Peyer's patch (tissue), 4 donors: ENCODE data around the gene PIK3C2G. TPM values are rescaled to one million over a fixed set of nuclear protein-coding genes. Genes with fewer than 3 reads are reported as not detected.

Experiments used
- DNase-seq, 3 donors: peaks; one replicate each; pipeline ENCODE4 v3.0.0-alpha.2; 2017 to 2019
- H3K27ac ChIP-seq, 4 donors: fragments of 200-600 bp; sonication (generic); one replicate each; pipeline ENCODE4 v1.5.1; 2016 to 2019
- H3K27me3 ChIP-seq, 2 donors: fragments of 200-600 bp; sonication (generic); one replicate each; pipeline ENCODE4 v1.5.1; 2019
- H3K36me3 ChIP-seq, 3 donors: fragments of 200-600 bp; sonication (generic); one replicate each; pipeline ENCODE4 v1.5.1; 2016 to 2019
- H3K4me1 ChIP-seq, 4 donors: fragments of 200-600 bp; sonication (generic); one replicate each; pipeline ENCODE4 v1.5.1; 2016 to 2019
- H3K4me3 ChIP-seq, 4 donors: fragments of 200-600 bp; sonication (generic); 1 replicate in 3 of 4; 2 replicates in 1 of 4; pipeline ENCODE4 v1.5.1; 2016 to 2019; ENCODE audit warnings: mild to moderate bottlenecking in 1 of 4
- H3K9me3 ChIP-seq, 4 donors: fragments of 200-600 bp; sonication (generic); one replicate each; pipeline ENCODE4 v1.5.1; 2016 to 2019; ENCODE audit warnings: mild to moderate bottlenecking in 1 of 4
- CTCF ChIP-seq, 6 experiments: fragments of 450-650 bp in 4 of 6; fragments of 200-600 bp in 2 of 6; sonication (generic) in 1 of 6; IDR thresholded peaks; one replicate each; pipeline ENCODE4 v1.5.1; 2017 to 2019; ENCODE audit warnings: antibody characterized with exemption in 6 of 6, mild to moderate bottlenecking in 3 of 6, moderate library complexity in 1 of 6
- POLR2A ChIP-seq, 2 donors: fragments of 450-650 bp; IDR thresholded peaks; one replicate each; pipeline ENCODE4 v1.5.1; 2017; ENCODE audit warnings: antibody characterized with exemption in 2 of 2, mild to moderate bottlenecking in 2 of 2, moderate library complexity in 2 of 2
- total RNA-seq, 4 donors: library from RNA; depleted of rRNA; stranded (reverse); fragments of >200 nt; gene quantifications; one replicate each; pipeline ENCODE4 v1.1.0, GENCODE V29; 2016

PIK3C2G gene
- total RNA-seq, 4 donors from 2014 or later: 4.1 to 32.1 (median 24.6) TPM

- Histone ChIP-seq H3K27ac (no peak overlapping the region), H3K36me3 (no peaks in the 10 kb centered on the region), H3K9me3 (no peaks in the 10 kb centered on the region), H3K27me3 (no peaks in the 10 kb centered on the region), H3K4me3 (no peak overlapping the region), H3K4me1 (no peaks in the 10 kb centered on the region)
- TF ChIP-seq CTCF (IDR thresholded peaks at IDR 0.05) (no peak), POLR2A (IDR thresholded peaks at IDR 0.05) (no peak)
- DNase-seq: no peak
Observed at GRCh38 chr12:18578191-18578590, 316.9 kb downstream of the PIK3C2G start.

DNA sequence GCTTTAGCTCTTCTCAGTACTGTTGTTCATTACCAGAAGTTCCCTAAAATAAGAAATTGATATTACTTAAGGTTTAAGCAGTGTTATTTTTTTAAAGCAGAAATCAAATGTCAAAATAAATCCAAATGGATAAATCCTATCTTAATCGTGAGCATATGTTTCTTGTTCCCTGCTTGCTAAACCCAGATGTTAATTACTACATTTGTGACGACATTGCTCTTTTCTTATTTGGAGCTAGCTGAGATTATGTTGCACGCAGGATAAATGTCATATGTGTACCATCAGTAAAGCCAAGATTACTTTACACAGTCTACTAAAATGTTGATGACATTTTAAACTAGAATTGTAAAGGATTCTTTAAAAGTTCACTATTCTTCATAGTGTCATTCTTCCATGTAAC lies 319.0 kb downstream of the PIK3C2G start:
- Histone ChIP-seq H3K27ac (no peak overlapping the region), H3K4me1 (no peaks in the 10 kb centered on the region), H3K36me3 (no peaks in the 10 kb centered on the region), H3K4me3 (no peak overlapping the region), H3K27me3 (no peaks in the 10 kb centered on the region), H3K9me3 (no peaks in the 10 kb centered on the region)
- TF ChIP-seq CTCF (IDR thresholded peaks at IDR 0.05) (no peak), POLR2A (IDR thresholded peaks at IDR 0.05) (no peak)
- no peak for DNase-seq

- H3K27ac ChIP-seq: no peak overlapping the region
- H3K36me3 ChIP-seq: no peaks in the 10 kb centered on the region
- H3K27me3 ChIP-seq: no peaks in the 10 kb centered on the region
- no peaks in the 10 kb centered on the region for H3K9me3 ChIP-seq
- TF ChIP-seq CTCF (IDR thresholded peaks at IDR 0.05): no peak
- no peak for TF ChIP-seq POLR2A (IDR thresholded peaks at IDR 0.05)
- H3K4me1 ChIP-seq: no peaks in the 10 kb centered on the region
- H3K4me3 ChIP-seq: no peak overlapping the region
- DNase-seq: no peak
Observed at GRCh38 chr12:18580706-18581105, 319.4 kb downstream of the PIK3C2G start.

- Histone ChIP-seq H3K36me3 (no peaks in the 10 kb centered on the region), H3K4me3 (no peak overlapping the region), H3K9me3 (no peaks in the 10 kb centered on the region), H3K27me3 (no peaks in the 10 kb centered on the region), H3K27ac (no peak overlapping the region), H3K4me1 (no peaks in the 10 kb centered on the region)
- DNase-seq: no peak
- no peak for TF ChIP-seq POLR2A (IDR thresholded peaks at IDR 0.05)
- TF ChIP-seq CTCF (IDR thresholded peaks at IDR 0.05): no peak
Observed at GRCh38 chr12:18581232-18581962, 320.1 kb downstream of the PIK3C2G start.

DNA sequence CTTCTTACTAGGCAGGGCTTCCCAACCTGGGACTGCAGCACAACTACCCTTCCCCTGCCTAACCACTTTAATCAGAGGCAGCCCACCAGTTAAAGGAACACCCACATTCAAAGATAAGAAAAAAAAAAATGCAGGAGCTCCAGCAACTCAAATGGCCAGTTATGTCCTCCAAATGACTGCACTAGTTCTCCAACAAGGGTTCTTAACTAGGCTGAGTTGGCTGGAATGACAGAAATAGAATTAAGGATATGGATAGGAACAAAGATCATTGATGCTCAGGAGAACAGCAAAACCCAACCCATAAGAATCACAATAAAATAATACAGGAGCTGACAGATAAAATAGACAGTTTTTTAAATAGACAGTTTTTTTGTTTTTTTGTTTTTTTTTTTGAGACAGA lies 322.3 kb downstream of the PIK3C2G start:
- TF ChIP-seq POLR2A (IDR thresholded peaks at IDR 0.05): no peak
- no peak for TF ChIP-seq CTCF (IDR thresholded peaks at IDR 0.05)
- Histone ChIP-seq H3K4me1 (no peaks in the 10 kb centered on the region), H3K9me3 (peaks cover 0 to 4% (median 0%) of the 10 kb centered on the region in 4 donors), H3K4me3 (no peak overlapping the region), H3K27ac (no peak overlapping the region), H3K27me3 (no peaks in the 10 kb centered on the region), H3K36me3 (no peaks in the 10 kb centered on the region)
- no peak for DNase-seq
